MM.1S (cell line): ENCODE results near the gene PRR33.

Experiments used
- DNase-seq: peaks from one replicate; pipeline ENCODE4 v3.0.0-alpha.2; 2015
- H2AFZ ChIP-seq: fragments of 300-600 bp; sonication (generic); 2 replicates; pipeline ENCODE4 v1.6.0; 2016; ENCODE audit warnings: antibody characterized with exemption, low read length
- H3F3A ChIP-seq: fragments of 300-600 bp; sonication (generic); 2 replicates; pipeline ENCODE4 v1.6.1; 2016; ENCODE audit warnings: mild to moderate bottlenecking, antibody characterized with exemption, low read length, moderate library complexity, mixed read lengths; ENCODE audit not compliant: insufficient read depth
- H3K27ac ChIP-seq: fragments of 300-600 bp; sonication (generic); 2 replicates; pipeline ENCODE4 v1.5.1; 2016; ENCODE audit warnings: mild to moderate bottlenecking, low read length
- H3K27me3 ChIP-seq: fragments of 300-600 bp; sonication (generic); replicated peaks from 2 replicates; pipeline ENCODE4 v1.6.0; 2016; ENCODE audit warnings: low read length; ENCODE audit not compliant: insufficient read depth
- H3K36me3 ChIP-seq: fragments of 300-600 bp; sonication (generic); replicated peaks from 2 replicates; pipeline ENCODE4 v1.6.1; 2016; ENCODE audit warnings: mild to moderate bottlenecking, low read length, mixed read lengths; ENCODE audit not compliant: insufficient read depth
- H3K4me1 ChIP-seq: fragments of 300-600 bp; sonication (generic); 2 replicates; pipeline ENCODE4 v1.6.1; 2016; ENCODE audit warnings: low read length, mixed read lengths
- H3K4me2 ChIP-seq: fragments of 300-600 bp; sonication (generic); 2 replicates; pipeline ENCODE4 v1.6.0; 2016; ENCODE audit warnings: low read depth, low read length
- H3K4me3 ChIP-seq: fragments of 300-600 bp; sonication (generic); 2 replicates; pipeline ENCODE4 v1.5.1; 2016; ENCODE audit warnings: low read length, mixed read lengths
- H3K79me2 ChIP-seq: fragments of 300-600 bp; sonication (generic); 2 replicates; pipeline ENCODE4 v1.6.1; 2016; ENCODE audit warnings: mixed run types, low read length, mixed read lengths
- H3K9ac ChIP-seq: fragments of 300-600 bp; sonication (generic); 2 replicates; pipeline ENCODE4 v1.6.1; 2016; ENCODE audit warnings: low read length, mixed read lengths
- H3K9me2 ChIP-seq: fragments of 300-600 bp; sonication (generic); replicated peaks from 2 replicates; pipeline ENCODE4 v1.6.1; 2016; ENCODE audit warnings: mild to moderate bottlenecking, low read length, mixed read lengths; ENCODE audit not compliant: insufficient read depth
- H3K9me3 ChIP-seq: fragments of 300-600 bp; sonication (generic); replicated peaks from 2 replicates; pipeline ENCODE4 v1.6.1; 2016; ENCODE audit warnings: mild to moderate bottlenecking, low read length, mixed read lengths; ENCODE audit not compliant: insufficient read depth
- H4K20me1 ChIP-seq: fragments of 300-600 bp; sonication (generic); 2 replicates; pipeline ENCODE4 v1.6.1; 2016; ENCODE audit warnings: mild to moderate bottlenecking, low read length, moderate library complexity, mixed read lengths; ENCODE audit not compliant: insufficient read depth
- EZH2 ChIP-seq: fragments of 300-600 bp; sonication (generic); optimal IDR thresholded peaks from 2 replicates; pipeline ENCODE3; 2017; ENCODE audit warnings: low read depth, mild to moderate bottlenecking, antibody characterized with exemption, low read length, mixed read lengths
- EZH2phosphoT487 ChIP-seq: fragments of 300-600 bp; sonication (generic); IDR thresholded peaks from 2 replicates; pipeline ENCODE4 v1.6.1; 2018; ENCODE audit warnings: antibody characterized with exemption, low read length
- TF ChIP-seq, protein P1 (sequence below): fragments of 300-600 bp; sonication (generic); IDR thresholded peaks from 2 replicates; pipeline ENCODE4 v1.5.1; 2016; ENCODE audit warnings: antibody characterized with exemption, low read length, mixed read lengths

PRR33 gene

DNA sequence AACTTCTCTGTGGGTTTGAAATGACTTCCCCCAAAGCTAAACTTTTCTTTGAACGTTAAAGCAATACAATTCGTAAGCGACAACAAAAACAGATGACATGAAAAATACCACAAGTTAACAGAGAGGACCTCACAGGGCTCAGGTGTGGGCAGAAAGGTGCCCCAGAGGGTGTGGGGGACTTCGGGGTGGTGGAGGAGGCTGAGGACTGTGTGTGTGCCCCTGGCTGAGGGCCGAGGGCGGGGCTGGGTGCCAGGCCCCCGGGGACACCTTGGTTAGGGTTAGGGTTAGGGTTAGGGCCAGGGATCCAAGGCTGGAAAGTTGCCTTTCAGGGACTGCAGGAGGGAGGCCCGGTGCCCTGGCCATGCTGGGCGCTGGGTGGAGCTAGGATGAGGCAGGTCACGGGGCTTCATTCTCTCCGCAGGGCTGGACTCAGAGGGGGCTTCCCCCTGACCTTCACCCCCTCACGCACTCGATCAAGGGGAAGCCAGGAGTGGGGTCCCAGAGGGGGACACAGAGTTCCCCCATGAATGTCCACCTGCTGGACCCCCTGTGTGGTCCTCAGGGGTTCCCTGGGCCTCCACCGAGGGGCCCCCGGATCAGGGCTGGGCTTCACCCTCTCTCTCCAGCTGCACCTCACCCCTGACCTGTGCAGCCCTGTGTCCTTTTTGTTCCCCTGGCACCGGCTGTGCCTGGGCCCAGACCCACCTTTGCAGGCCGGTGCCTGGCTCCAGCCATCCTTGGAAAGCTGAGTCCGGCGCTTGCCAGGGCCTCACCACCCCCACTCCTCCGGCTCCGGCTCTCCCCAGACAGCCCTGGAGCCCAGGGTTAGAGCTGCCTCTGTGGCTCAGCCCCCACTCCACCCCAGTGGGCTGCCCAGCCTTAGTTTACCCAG is 45.9 kb downstream of the PRR33 start:
- no peak for TF ChIP-seq EZH2phosphoT487
- TF ChIP-seq, protein P1, sequence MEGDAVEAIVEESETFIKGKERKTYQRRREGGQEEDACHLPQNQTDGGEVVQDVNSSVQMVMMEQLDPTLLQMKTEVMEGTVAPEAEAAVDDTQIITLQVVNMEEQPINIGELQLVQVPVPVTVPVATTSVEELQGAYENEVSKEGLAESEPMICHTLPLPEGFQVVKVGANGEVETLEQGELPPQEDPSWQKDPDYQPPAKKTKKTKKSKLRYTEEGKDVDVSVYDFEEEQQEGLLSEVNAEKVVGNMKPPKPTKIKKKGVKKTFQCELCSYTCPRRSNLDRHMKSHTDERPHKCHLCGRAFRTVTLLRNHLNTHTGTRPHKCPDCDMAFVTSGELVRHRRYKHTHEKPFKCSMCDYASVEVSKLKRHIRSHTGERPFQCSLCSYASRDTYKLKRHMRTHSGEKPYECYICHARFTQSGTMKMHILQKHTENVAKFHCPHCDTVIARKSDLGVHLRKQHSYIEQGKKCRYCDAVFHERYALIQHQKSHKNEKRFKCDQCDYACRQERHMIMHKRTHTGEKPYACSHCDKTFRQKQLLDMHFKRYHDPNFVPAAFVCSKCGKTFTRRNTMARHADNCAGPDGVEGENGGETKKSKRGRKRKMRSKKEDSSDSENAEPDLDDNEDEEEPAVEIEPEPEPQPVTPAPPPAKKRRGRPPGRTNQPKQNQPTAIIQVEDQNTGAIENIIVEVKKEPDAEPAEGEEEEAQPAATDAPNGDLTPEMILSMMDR: no peak
- Histone ChIP-seq H3F3A (no peaks in the 10 kb centered on the region; the same call in 1 of the 2 replicates), H2AFZ (no peak overlapping the region), H3K4me3 (no peak overlapping the region), H3K9me2 (no peaks in the 10 kb centered on the region), H3K4me1 (peaks cover 10% of the 10 kb centered on the region), H3K27ac (no peak overlapping the region), H3K27me3 (peaks cover 42% of the 10 kb centered on the region), H3K9me3 (no peaks in the 10 kb centered on the region), H3K36me3 (no peaks in the 10 kb centered on the region), H3K79me2 (no peaks in the 10 kb centered on the region), H3K4me2 (no peak overlapping the region), H4K20me1 (no peaks in the 10 kb centered on the region), H3K9ac (no peak overlapping the region)
- no peak for DNase-seq

GRCh38 chr11:1845095-1845429 is 46.6 kb downstream of the PRR33 start:
- Histone ChIP-seq H3K27ac (no peak overlapping the region), H3K36me3 (no peaks in the 10 kb centered on the region), H3K4me1 (peaks cover 6% of the 10 kb centered on the region), H3K4me3 (no peak overlapping the region), H3K79me2 (no peaks in the 10 kb centered on the region), H3K9ac (no peak overlapping the region), H3F3A (no peaks in the 10 kb centered on the region), H3K27me3 (peaks cover 42% of the 10 kb centered on the region), H3K9me3 (no peaks in the 10 kb centered on the region), H2AFZ (no peak overlapping the region), H4K20me1 (no peaks in the 10 kb centered on the region), H3K9me2 (no peaks in the 10 kb centered on the region), H3K4me2 (no peak overlapping the region)
- TF ChIP-seq EZH2phosphoT487 (no peak), EZH2 (no peak)
- TF ChIP-seq, protein P1: no peak
- DNase-seq: no peak

DNA sequence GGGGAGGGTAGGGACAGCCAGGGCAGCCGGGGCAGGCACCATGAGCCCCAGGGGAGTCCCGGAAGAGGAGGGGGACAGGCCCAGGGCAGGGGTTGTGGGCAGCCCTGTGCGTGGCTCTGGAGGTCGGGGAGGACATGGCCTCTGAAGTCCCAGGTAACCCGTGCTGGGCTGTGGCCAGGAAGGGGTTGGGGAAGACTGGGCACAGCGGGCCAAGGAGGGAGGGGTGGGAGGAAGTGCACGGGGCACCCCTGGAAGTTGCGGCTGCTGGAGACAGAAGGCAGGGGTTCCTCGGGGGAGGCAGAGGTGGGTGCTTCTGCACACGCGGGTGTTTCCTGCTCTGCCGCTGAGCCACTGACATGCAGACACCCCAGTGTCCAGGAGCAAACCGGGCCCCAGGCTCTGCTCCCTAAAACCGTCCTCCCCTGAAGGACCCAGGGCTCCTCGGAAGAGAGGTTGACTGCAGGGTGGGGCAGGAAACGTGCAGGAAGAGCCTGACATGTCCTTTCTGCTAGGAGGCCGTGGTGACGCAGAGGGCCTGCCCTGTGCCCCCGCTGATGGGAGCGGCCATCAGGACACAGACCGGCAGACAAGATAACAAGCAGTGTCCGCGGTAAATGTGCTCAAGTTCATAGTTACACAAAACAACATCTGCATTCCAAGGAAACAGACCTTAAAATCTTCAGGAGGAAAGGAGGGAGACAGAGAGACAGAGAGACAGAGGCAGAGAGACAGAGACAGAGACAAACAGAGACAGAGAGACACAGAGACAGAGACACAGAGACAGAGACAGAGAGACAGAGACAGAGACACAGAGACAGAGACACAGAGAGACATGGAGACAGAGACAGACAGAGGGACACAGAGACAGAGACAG is 47.2 kb downstream of the PRR33 start:
- H3K4me2 ChIP-seq: no peak overlapping the region
- TF ChIP-seq, protein P1: no peak
- TF ChIP-seq EZH2phosphoT487 (no peak), EZH2 (no peak)
- H3K9me3 ChIP-seq: no peaks in the 10 kb centered on the region
- no peak overlapping the region for H3K4me3 ChIP-seq
- H3K36me3 ChIP-seq: no peaks in the 10 kb centered on the region
- no peaks in the 10 kb centered on the region for H4K20me1 ChIP-seq
- H3K9ac ChIP-seq: no peak overlapping the region
- no peak for DNase-seq
- H3K27me3 ChIP-seq: peaks cover 42% of the 10 kb centered on the region
- no peak overlapping the region for H3K27ac ChIP-seq
- no peaks in the 10 kb centered on the region for H3K79me2 ChIP-seq
- no peaks in the 10 kb centered on the region for H3K9me2 ChIP-seq
- 0 out of 2 replicates have a peak, but pooled peaks cover under 1% of the 10 kb centered on the region for H3K4me1 ChIP-seq
- H3F3A ChIP-seq: no peaks in the 10 kb centered on the region
- H2AFZ ChIP-seq: no peak overlapping the region
